ENCODE results near the gene MKS1.

The MKS1 gene

DNA sequence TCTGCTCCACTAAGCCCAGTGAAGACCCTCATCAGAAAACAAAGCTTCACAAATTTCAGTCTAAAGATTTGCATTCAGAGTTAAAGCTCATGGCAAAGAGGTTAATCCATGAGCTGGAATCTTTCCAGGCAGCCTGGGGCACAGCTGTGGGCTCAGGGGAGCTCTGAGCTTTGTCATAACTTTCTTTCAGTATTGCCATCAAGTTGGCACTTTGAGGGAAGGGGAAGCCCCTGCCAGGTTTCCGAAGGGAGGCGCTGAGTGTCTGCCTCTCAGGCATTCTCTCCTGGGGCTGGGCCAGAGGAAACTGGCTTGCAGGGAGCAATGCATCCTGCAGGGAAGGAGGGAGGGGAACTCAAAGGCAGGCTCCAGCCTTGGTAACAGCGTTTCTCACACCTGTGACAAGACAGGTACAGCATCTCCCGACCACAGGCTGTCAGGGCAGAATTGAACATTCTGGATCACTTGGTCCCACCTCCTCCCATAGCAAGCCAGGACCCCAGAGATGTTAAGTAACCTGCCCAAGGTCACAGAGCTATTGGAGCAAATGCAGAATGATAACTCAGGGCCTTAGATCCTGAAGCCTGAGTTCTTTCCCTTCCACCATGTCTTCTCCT lies 23.2 kb upstream of the MKS1 start:
- DNase-seq = peak; percentile 28

DNA sequence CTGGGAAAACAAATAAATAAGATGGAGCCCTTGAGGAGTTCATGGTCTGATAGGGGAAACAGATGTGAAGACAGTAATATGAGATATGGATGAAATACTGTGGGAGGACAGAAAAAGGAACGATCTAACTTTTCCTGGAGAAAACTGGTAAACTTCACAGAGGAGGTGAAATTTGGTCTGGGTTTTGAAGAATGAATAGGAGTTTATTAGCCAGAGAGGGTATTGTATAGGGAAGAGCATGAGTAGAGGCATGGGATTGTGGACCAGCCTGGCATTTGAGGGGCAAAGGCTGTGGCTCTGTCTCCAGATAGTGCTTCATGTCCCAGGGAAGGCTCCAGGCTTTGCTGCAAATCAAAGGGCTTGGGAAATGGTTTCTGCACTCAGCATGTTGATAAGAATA lies 20.9 kb upstream of the MKS1 start:
- DNase-seq = no peak

DNA sequence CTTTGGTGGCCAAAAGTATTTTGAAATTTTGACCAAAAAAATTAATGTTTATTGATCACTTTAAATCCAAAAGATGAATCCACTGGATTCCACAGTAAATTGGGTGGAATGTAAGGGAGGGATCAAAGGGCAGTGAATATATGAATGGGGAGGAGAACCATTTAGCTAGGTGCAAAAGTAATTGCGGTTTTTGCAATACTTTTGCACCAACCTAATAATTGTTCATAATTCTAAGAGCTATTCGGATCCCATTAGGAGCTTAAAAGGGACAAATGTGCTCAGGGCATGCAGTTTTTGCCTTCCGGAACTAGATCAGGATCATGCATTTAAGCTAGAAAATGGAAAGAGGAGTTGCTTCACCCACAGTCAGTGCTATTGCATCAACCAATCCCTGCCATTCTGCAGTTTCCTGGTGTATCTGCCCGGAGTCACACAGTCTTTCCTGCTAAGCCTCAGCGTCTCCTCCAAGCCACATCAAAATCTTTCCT lies 19.1 kb upstream of the MKS1 start, which contains the start of gene LPO:
Gene LPO, plus strand, starts transcription at position 438 of the 488 bp plus-strand sequence. CDS start 4,396 bp downstream, outside the sequence.
- no peak for DNase-seq

DNA sequence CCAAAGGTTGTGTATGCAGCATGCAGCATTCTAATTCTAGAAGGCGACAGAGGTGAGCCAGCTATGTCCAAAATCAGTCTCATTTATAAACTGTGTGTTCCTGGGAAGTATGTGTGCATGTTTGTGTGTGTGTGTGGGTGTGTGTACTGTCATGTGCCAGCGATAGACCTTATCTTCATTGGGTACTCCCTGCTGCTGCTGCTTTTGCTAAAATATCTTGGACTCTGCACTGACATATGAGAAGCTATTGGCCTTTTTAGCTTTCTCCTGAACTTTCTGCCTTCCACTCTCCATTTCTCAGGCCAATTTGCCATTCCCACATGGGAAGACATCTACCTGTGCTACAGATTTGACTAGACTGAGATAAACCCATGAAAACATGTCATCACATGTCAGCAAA lies 17.3 kb upstream of the MKS1 start:
- no peak for DNase-seq

DNA sequence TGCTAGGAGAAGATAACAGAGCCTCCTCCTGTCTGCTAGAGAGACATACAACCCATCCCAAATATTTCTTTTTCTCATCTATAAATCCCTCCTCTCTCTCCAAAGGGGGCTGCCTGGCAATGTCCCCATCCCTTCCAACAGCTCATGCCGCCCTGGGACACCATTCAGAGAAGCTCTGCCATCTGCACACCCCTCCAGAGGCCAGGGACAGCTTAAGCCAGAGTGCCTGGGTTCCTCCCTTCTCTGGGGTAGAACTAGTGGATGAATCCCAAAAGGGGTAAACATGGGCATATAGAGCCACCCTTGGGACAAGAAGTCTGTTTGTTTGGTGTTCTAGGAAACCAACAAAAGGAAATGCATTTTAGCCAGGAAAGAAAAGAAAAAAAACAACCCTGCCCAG lies 16.8 kb upstream of the MKS1 start:
- no peak for DNase-seq

DNA sequence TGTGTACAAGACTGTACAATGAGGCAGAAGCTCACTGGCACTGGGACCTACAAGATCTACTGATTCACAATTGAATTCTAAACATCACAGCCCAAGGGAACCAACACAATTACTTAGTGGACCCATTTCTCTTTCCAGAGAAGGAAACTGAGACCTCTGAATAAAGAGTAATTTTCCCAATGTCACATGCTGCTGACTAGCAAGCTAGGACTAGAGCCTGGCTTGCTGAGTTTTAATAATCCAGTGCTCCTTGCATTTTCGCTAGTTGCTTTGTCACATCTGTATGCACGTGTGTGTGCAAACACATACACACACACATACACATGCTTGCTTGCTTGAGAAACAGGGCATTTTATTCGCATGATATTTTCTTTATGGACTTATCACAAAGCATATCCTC lies 15.5 kb upstream of the MKS1 start:
- DNase-seq = no peak

DNA sequence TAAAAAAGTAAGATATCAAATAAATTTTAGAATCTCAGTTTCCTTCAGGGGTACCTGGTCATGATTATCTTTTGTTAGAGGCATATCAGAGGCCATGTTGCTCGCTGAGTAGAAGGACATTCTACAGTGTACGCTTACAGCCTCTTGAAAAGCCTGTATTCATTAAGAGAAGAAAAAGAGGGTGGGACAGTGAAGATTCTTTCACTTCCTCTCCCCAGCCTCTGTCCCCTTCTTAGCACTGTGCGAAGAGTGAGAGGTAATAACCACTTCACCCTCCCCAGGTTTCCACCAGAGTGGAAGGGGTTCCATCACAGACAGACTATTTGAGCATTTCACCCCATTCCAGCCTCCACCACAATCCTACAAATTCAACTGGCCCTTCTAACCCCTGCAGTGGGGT lies 14.5 kb upstream of the MKS1 start:
- DNase-seq = no peak

DNA sequence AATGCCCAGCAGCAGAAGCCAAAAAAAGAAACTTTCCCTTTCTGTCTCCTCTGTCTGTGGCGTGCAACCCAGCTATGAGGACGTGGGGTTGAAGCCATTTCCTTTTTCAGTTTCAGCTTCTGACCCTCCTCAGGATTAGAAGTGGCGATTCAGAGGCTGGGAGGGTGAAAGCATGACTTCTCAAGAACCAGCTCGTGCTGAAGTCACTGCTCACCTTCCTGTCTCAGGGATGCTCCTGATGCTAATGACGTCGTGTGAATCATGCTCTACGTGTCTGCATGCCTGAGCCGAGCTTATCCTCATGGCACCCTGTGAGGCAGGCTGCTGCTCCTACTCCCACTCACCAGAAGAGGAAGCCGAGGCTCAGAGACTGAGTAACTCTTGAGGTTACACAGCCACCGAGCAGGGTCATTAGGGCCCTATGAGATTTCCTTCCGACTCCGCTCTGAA lies 13.7 kb upstream of the MKS1 start:
- DNase-seq = peak; percentile 98

DNA sequence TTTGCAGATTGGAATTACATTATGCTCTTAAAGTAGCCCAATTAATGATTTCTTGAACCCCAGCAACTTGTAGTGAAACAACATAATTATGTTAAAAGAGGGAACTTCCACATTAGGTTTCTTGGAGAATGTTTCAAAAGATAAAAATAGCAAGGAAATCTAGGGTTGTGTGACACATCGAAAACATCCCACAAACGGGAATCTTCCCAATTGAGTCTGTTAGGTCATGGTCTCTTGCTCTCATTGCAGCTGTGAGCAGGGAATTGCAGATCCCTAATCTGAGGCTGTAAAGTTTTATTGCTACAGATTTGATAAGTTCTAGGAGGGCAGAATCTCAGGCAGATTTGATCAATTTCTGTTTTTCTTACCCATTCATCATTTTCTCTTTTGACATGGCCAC lies 12.6 kb upstream of the MKS1 start:
- DNase-seq = no peak

DNA sequence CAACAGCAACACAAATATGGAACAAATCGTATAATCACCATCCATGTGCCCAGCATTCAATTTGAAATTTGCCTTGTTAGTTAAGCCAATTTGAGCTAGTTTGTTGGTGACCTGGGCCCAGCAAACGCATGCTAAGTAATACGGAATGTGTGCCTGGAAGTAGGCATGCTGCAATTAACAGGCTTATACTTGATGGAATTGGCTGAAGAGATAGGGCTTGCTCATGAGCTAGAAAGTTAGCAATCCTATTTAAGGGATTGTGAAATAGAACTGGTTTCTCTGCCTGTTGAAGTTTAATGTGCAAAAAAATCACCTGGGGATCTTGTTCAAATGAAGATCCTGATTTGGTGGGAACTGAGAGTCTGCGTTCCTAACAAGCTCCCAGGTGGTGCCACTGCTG lies 10.8 kb upstream of the MKS1 start:
- no peak for DNase-seq

DNA sequence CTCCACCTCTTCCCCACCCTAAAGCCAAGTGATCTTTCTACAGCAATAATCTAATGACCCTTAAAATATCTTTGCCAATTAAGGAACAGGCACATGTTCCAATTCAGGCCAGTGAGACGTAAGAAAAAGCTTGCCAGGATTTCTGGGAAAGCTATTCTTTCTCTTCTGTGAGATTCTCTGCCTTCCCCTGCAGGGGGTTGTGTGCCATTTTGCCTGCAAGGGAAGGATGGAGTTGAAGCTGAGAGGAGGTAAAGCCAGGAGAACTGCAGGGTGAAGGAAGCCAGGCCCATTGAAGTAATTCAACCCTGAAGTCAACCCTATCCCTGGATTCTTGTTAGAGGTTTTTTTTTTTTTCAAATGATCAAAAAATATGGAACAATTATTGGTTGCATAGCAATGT lies 10.3 kb upstream of the MKS1 start:
- DNase-seq = no peak

DNA sequence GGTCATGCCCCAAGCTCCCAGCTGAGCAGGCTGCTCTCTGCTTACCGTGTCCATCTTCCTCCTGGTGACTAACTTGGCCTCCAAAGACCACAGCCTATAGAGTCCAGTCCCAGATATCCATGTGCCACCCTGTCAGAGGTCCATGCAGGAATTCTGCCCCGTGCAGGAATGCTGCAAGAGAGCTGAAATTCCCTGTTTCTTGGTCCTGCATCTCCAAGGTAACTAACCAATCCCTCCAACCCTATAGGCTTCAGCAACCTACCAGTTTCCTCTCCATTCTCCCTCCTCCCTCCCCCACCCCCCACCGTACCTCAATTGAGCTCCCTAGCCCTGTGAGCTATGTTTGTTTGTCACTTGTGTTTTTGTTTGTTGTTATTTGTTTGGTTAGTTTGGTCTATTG lies 9.6 kb upstream of the MKS1 start:
- DNase-seq = no peak

DNA sequence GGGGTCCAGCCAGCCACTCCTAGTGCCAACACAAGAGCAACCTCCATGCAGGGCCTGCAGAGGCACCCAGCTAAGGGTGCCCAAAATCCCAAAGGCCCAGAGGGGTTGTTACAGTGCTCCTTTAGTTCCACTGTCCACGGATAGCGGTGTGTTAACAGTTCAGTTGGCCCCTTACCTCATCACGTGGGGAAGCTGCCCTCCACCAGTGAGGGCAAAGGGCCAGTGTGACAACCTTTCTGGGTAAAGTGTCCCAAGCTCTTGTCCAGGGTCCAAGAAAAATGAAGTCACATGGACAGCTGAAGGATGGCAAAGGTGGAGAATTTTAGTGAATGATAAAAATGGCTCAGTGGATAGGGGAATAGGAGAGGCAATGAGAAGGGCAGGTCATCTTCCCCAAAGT lies 8.7 kb upstream of the MKS1 start:
- no peak for DNase-seq

DNA sequence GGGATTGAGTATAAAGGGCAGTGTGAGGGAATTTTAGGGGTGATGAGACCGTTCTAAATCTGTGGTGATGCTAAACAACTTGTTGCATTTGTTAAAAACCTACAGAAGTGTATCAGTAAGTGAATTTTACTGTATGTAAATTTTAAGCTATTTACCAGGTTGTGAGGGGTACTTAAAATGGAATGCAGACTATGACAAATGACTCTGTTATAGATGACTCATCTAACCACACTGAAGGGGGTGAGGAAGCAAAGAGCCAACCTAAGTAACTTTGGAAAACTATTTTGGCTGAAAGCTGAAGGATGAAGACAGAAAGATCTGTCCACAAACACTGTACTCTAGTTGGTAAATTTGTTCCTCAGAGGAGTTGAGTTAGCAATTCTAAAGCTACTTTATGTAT lies 5.3 kb upstream of the MKS1 start:
- peak; percentile 54 for DNase-seq

DNA sequence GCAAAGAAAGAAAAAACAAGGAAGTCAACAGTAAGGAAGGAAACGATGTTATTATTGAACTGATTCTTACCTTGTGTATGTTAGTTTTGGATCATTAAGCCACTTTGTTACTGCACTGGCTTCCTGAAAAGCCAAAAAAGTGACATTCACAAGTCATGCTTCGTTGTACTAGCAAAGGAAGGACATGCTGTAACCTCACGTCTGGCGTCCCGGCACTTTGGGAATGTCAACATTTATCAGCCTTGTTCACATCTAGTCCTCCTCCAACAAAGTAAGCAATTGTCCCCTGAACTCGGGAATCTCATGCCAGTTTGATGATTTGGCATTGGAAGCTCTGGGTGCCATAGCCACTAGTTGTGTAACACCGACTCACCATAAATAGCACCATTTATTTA lies 731 bp upstream of the MKS1 start:
- DNase-seq = no peak

DNA sequence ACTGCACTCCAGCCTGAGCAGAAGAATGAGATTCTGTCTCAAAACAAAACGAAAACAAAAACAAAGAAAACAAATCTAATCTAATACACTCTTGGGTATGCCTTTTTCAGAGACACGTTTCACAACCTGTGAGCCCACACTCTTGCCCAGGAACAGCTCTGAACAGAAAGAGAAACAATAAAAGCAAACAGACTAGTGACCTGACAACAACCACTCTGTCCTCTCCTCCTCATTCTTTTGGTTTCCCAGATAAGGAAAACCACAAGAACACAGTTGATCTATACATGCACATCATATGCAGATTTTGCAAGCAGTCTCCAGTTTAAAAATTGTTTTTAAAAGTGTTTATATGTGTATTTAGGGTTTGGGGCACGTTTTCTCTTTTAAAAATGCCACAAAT lies 1.3 kb downstream of the MKS1 start:
- peak; percentile 13 for DNase-seq

DNA sequence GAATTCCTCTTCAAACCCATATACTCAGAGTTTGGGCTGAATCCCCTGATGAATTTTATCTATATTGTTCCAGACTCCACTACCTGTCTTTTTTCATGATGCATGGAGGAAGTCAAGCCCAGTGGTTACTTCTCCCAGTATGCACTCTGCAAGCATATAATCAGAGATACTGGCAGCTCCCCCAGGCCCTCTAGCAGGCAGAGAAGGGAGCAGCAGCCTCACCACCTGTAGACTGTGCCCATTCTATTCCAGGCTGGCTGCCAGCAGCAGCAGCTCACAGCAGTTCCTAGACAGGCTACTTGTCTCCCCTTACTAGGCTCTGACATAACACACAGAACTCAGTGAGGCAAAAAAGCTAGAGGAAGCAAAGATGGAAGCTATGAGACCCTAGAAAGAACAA lies 3.4 kb downstream of the MKS1 start:
- peak; percentile 55 for DNase-seq

DNA sequence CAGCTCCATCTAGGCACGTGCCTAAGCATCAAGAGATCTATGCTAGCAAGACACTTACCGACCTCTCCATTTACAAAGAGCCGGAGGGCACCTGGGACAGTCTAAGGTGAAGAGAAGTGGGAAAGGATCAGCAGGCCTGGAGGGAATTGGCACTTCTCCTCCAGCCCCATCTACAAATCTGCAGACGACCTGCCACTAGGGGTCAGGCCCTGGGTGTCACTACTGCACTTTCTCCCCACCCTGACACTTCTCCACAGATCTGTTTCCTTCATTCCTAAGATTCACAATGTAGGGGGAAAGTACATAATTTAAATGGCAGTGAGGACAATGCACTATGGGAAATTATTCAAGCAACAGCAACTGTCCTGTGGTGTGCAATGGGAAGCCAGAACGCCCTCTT lies 8.1 kb downstream of the MKS1 start:
- no peak for DNase-seq

DNA sequence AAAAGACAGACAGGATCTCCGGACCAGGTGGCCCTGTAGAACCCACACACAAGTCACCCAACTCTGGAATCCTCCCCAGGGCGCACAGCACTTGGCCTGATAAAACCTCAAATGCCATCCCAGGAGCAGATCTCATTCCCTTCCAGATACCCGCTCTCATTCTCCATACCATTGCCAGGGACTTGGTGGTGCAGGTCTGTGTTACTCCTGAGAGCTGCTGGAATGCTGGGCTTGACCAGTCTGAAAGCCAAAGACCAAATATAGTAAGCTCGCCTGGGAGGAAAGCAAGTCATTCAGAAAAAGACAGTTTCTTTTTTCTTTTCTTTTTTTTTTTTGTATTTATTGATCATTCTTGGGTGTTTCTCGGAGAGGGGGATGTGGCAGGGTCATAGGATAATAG lies 10.7 kb downstream of the MKS1 start:
- DNase-seq = no peak

DNA sequence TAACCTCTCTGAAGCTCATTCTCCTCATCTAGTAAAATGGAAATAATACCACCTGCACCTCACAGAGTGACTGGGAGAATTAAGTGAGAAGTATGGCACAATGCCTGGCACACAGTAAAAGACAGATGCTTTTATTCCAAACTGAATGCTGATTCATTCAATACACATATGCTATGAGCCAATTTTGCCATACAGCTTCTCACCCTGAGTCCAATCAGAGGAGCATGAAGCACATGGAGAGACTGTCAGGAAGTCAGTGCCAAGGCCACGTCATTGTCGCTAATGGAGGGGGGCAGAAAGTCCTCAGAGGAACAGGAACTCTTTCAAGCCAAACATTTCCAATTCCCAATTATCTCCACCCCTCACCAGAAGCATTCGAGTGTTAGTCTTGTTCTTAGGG lies 11.6 kb downstream of the MKS1 start:
- no peak for DNase-seq

DNA sequence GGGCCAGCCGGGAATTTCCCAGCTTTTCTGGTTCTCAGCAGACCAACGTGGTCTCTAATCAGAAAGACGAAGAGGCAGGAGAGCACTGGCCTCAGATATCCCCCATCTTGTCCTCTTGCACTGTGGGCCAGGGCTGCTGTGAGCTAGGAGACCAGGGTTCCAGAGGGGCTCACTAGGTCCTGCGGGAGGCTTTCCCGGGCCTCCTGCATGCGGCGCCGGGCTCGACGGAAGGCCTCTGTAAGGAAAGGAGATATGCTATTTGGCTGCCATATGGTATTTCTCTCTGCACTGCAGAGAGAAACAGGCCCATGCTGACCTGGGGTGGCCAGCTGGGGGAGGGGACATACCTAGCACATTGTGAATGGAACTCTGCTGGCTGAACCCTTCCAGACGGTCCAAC lies 13.1 kb downstream of the MKS1 start:
- no peak for DNase-seq

DNA sequence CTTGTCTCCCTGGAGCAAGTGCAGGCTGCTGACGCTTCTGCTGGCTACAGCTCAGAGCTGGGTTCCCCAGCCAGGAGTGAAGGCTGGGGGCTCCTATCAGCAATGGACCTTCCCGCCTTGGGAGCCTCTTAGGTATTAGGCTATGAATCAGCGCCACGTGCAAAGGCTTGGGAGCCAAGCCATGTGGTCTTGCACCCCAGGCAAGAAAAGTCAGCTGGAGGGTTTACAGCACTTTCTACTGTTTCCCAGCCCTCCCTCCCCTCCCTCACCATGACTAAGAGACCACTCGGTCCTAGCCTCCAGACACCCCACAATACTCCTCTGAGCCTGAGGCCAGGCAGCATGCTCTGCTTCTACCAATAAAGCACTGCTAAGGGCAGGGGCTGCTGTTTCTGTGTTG lies 14.3 kb downstream of the MKS1 start:
- no peak for DNase-seq

DNA sequence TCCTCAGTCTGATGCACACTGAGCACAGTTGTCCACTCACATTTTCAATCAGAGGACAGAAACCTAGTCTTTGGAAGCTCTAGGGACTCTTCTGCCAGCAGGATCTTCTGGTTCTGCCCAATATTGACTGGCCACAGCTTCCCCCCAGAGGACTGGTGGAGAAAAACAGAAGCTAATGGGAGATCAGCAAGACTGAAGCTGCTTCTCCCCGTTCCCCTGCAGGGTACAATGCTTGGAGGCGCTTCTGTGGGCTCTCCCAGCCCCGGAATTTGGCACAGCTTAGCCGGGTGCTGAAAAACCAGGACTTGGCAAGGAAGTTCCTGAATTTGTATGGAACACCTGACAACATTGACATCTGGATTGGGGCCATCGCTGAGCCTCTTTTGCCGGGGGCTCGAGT lies 16.2 kb downstream of the MKS1 start:
- DNase-seq = no peak

DNA sequence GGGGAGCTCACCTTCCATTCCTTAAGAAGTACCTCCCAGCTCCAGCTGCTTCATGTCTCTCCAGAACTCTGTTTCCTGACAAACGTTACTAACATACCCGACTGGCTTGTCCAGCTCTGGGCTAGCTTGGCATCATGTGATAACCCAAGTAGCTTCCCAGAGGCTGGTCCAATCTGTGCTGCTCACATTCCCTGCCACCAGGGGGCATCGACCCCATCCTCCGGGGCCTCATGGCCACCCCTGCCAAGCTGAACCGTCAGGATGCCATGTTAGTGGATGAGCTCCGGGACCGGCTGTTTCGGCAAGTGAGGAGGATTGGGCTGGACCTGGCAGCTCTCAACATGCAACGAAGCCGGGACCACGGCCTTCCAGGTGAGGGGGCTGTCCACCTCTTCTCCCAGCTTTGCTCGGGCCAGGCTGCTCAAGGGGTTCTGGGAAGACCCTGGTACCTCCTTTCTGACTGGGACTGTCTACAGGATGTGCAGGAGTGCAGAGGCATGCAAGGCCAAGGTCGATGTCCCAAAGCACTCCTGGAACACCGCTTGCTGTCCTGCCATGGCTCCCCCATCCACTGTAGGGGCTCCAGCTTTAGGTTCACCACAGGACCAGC lies 18.9 kb downstream of the MKS1 start:
- DNase-seq = no peak

DNA sequence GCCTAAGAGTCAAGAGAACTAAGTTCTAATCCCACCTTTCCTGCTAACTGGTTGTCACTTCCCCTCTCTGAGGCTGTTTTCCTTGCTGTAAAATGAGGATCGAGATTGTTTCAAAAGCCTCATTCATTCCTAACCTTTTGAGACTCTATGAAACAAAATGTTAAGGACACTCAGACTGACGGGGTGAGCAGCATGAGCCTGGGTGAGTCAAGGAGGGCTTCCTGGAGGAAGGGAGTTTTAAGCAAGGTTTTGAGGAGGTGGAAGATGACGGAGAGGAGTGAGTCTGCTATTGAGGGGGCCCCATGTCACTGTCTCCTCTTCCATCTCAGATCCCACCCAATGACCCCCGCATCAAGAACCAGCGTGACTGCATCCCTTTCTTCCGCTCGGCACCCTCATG lies 22.4 kb downstream of the MKS1 start:
- DNase-seq = no peak

All from NCI-H226 (cell line).